Adrenal gland (tissue), 12 donors: ENCODE results near the gene UST. TPM values are rescaled to one million over a fixed set of nuclear protein-coding genes. Genes with fewer than 3 reads are reported as not detected.

ENCODE experiments used
- DNase-seq, 7 donors: peaks; one replicate each; pipeline ENCODE4 v3.0.0-alpha.2; 2019 to 2020
- H3K27ac ChIP-seq, 5 donors: fragments of 200-600 bp; sonication (generic) in 4 of 5; 1 replicate in 3 of 5; 2 replicates in 2 of 5; pipeline versions ENCODE4 v1.5.1 to v1.8.0; 2016 to 2020; ENCODE audit warnings: mild to moderate bottlenecking in 1 of 5
- H3K27me3 ChIP-seq: fragments of 200-600 bp; 2 replicates; pipeline ENCODE4 v1.8.0; 2021
- H3K36me3 ChIP-seq, 2 donors: fragments of 200-600 bp; replicated peaks in 1 of 2; 1 replicate in 1 of 2; 2 replicates in 1 of 2; pipeline versions ENCODE4 v1.5.1 to v1.8.0; 2018 to 2022
- H3K4me1 ChIP-seq, 2 donors: fragments of 200-600 bp; replicated peaks in 1 of 2; 1 replicate in 1 of 2; 2 replicates in 1 of 2; pipeline versions ENCODE4 v1.5.1 to v1.8.0; 2018 to 2021
- H3K4me3 ChIP-seq, 4 donors: fragments of 200-600 bp; sonication (generic) in 3 of 4; one replicate each; pipeline ENCODE4 v1.5.1; 2016 to 2018
- H3K9me3 ChIP-seq, 3 donors: fragments of 200-600 bp; sonication (generic) in 1 of 3; replicated peaks in 1 of 3; 1 replicate in 2 of 3; 2 replicates in 1 of 3; pipeline versions ENCODE4 v1.5.1 to v1.8.0; 2016 to 2021
- POLR2A ChIP-seq, 2 donors: fragments of 450-650 bp; IDR thresholded peaks; one replicate each; pipeline ENCODE4 v1.6.1; 2017; ENCODE audit warnings: antibody characterized with exemption in 2 of 2, mild to moderate bottlenecking in 2 of 2, moderate library complexity in 1 of 2
- WGBS, 4 donors: extraction: QIAGEN DNeasy Blood & Tissue Kit in 2 of 4; methylation state at CpG; one replicate each; pipeline versions ENCODE4 v1.1.5 to v1.1.7; 2013 to 2017; 5-methylcytosine and 5-hydroxymethylcytosine counted together
- intact Hi-C, 2 donors: fragments of 100-400 bp; cut with DNase I; formaldehyde crosslinking; loops; one replicate each; pipeline versions ENCODE4 v1.14.1 to v1.15.0; 2022 to 2023
- polyA plus RNA-seq, 3 donors: library from polyadenylated mRNA; stranded (reverse); fragments of 200-250 nt in 2 of 3; fragments of 350-450 nt in 1 of 3; fragmentation: Illumina TruSeq in 1 of 3; extraction: RNeasy Lipid Tissue Mini Kit (QIAGEN cat#74804) in 1 of 3; gene quantifications; one replicate each; pipeline ENCODE4 v1.2.3, GENCODE V29; 2013 to 2014
- total RNA-seq, 9 donors: library from RNA; depleted of rRNA in 4 of 9; stranded (reverse); fragments of >200 nt in 4 of 9; fragments of 120-200 nt in 1 of 9; fragmentation: NEBNext Ultra II Directional in 1 of 9; extraction: Animal tissue kit (Norgen Biotek cat#: 25700) in 1 of 9; gene quantifications; one replicate each; pipeline versions ENCODE4 v1.1.0 to v1.2.4, GENCODE V29; 2013 to 2023
- TF ChIP-seq, protein P1 (sequence below), 6 experiments: fragments of 450-650 bp in 4 of 6; fragments of 200-600 bp in 2 of 6; sonication (generic) in 1 of 6; IDR thresholded peaks; 1 replicate in 5 of 6; 2 replicates in 1 of 6; pipeline versions ENCODE4 v1.5.1 to v1.8.0; 2016 to 2021; ENCODE audit warnings: antibody characterized with exemption in 6 of 6, mild to moderate bottlenecking in 2 of 6, moderate library complexity in 1 of 6
- donor health status: healthy with polysubstance abuse.
- donor health status: Bipolar disorder and iron deficiency.
- donor health status: DM: yes; HTN: yes; CAD: no.
- donor health status: DM: no; HTN: no; CAD: no.
- donor health status: DM: no; HTN: no; CAD: no.
- donor health status: DM: yes; HTN: yes; CAD: no.

Gene UST
- total and polyA plus RNA-seq, 12 donors: 5.9 to 37.4 (median 18.3) TPM

DNA sequence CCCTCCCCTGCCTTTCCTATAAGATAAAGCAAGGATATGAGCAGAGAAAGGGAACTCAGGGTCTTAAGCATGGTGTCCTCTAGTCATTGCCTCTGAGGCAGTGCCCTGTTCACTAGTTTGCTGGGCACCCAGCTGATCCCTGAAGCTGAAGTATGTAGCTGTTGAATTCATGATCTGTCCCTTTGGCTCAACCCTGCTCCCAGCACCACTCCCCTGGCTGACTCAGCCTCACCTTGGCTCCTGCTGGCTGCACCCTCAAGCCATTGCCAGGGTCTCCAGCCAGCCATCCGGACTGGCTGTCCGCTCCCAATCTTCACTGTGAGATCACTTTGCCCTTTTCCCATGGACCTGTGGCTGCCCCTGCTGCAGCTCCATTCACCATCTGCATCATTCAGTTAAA lies 25.9 kb upstream of the UST start:
- no peak for TF ChIP-seq POLR2A (IDR thresholded peaks at IDR 0.05)
- TF ChIP-seq, protein P1, sequence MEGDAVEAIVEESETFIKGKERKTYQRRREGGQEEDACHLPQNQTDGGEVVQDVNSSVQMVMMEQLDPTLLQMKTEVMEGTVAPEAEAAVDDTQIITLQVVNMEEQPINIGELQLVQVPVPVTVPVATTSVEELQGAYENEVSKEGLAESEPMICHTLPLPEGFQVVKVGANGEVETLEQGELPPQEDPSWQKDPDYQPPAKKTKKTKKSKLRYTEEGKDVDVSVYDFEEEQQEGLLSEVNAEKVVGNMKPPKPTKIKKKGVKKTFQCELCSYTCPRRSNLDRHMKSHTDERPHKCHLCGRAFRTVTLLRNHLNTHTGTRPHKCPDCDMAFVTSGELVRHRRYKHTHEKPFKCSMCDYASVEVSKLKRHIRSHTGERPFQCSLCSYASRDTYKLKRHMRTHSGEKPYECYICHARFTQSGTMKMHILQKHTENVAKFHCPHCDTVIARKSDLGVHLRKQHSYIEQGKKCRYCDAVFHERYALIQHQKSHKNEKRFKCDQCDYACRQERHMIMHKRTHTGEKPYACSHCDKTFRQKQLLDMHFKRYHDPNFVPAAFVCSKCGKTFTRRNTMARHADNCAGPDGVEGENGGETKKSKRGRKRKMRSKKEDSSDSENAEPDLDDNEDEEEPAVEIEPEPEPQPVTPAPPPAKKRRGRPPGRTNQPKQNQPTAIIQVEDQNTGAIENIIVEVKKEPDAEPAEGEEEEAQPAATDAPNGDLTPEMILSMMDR (IDR thresholded peaks at IDR 0.05): no peak
- no peak overlapping the region for H3K27ac ChIP-seq
- 75 to 100% (median 88%) methylated on average over 2 of the region's 2 CpGs for WGBS, 4 donors
- intact Hi-C loops: no loop called here
- DNase-seq: no peak
- H3K27me3 ChIP-seq: no peaks in the 10 kb centered on the region
- H3K4me1 ChIP-seq: no peaks in the 10 kb centered on the region
- H3K9me3 ChIP-seq: no peaks in the 10 kb centered on the region
- no peak overlapping the region for H3K4me3 ChIP-seq
- H3K36me3 ChIP-seq: no peaks in the 10 kb centered on the region

GRCh38 chr6:148723484-148723883 lies 23.3 kb upstream of the UST start:
- H3K4me1 ChIP-seq: no peaks in the 10 kb centered on the region
- DNase-seq: no peak
- no peaks in the 10 kb centered on the region for H3K9me3 ChIP-seq
- TF ChIP-seq, protein P1 (IDR thresholded peaks at IDR 0.05): no peak
- no peak for TF ChIP-seq POLR2A (IDR thresholded peaks at IDR 0.05)
- intact Hi-C loops: no loop called here
- H3K4me3 ChIP-seq: no peak overlapping the region
- 88 to 100% (median 91%) methylated on average over 1 of the region's 1 CpG for WGBS, 4 donors
- no peaks in the 10 kb centered on the region for H3K27me3 ChIP-seq
- H3K27ac ChIP-seq: no peak overlapping the region
- no peaks in the 10 kb centered on the region for H3K36me3 ChIP-seq

- DNase-seq: no peak
- no peaks in the 10 kb centered on the region for H3K4me1 ChIP-seq
- no peak overlapping the region for H3K4me3 ChIP-seq
- H3K9me3 ChIP-seq: no peaks in the 10 kb centered on the region
- intact Hi-C loops: no loop called here
- no peaks in the 10 kb centered on the region for H3K36me3 ChIP-seq
- no peaks in the 10 kb centered on the region for H3K27me3 ChIP-seq
- no peak overlapping the region for H3K27ac ChIP-seq
- TF ChIP-seq POLR2A (IDR thresholded peaks at IDR 0.05): no peak
- TF ChIP-seq, protein P1 (IDR thresholded peaks at IDR 0.05): no peak
Measured at GRCh38 chr6:148724428-148724827, 22.4 kb upstream of the UST start.

- Histone ChIP-seq H3K27ac (no peak overlapping the region), H3K36me3 (no peaks in the 10 kb centered on the region), H3K27me3 (no peaks in the 10 kb centered on the region), H3K4me1 (no peaks in the 10 kb centered on the region), H3K4me3 (no peak overlapping the region), H3K9me3 (no peaks in the 10 kb centered on the region)
- intact Hi-C loops: no loop called here
- TF ChIP-seq, protein P1 (IDR thresholded peaks at IDR 0.05): no peak
- TF ChIP-seq POLR2A (IDR thresholded peaks at IDR 0.05): no peak
- DNase-seq: no peak
- 89 to 95% (median 92%) methylated on average over 1 of the region's 1 CpG for WGBS, 4 donors
Measured at GRCh38 chr6:148727104-148727503, 19.7 kb upstream of the UST start.
